Dermis microvascular lymphatic vessel endothelial cell (primary cell): ENCODE data around the gene EMID1. TPM values are rescaled to one million over a fixed set of nuclear protein-coding genes. Genes with fewer than 3 reads are reported as not detected.
"Not testable (repeated sequence)": the region's sequence is repeated elsewhere in the genome, so short reads cannot be mapped to it uniquely, and the experiment has no call there.

Experiments used
- DNase-seq, 2 donors: peaks; one replicate each; pipeline versions ENCODE4 v3.0.0 to v3.0.0-alpha.2; 2010; ENCODE audit warnings: low read depth in 2 of 2
- total RNA-seq: library from RNA; depleted of rRNA; stranded (reverse); fragments of >200 nt; gene quantifications from 2 replicates; pipeline ENCODE4 v1.2.1, GENCODE V29; 2014

EMID1 gene
- total RNA-seq, 1 donor from 2014 or later, result 1.9 TPM

DNA sequence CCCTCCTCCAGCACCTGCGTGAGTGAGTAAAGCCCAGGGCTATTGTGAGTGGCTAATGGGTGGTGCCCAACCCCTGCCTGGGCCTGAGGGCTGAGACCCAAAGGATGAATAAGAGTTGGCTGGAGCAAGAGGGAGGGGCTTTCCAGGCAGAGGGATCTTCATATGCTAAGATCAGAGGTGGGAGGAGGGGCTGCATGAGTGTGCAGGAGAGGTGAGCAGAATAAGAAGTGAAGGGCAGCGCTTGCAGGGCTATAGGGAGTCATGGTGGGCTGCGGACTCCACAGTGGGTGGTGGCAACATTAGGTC lies 3.9 kb downstream of the EMID1 start:
- DNase-seq, result no peak

DNA sequence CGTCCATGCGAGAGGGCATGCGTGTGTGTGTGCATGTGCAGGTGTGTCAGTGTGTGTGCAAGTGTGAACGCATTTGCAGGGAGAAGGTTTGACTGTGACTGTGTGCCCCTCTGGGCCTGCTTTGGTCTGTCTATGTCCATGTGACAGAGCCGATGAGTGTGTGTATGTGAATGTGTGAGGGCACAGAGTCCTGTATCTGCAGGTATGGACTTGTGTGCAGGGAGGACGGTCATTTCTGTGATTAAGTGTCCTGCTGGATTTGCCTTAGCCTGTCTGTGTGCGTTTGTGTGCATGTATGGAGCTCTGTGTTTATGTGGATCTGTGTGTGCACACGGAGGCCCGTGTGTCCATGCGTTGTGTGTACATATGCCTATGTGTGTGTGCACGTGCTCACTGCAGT lies 5.4 kb downstream of the EMID1 start:
- DNase-seq, result no peak

DNA sequence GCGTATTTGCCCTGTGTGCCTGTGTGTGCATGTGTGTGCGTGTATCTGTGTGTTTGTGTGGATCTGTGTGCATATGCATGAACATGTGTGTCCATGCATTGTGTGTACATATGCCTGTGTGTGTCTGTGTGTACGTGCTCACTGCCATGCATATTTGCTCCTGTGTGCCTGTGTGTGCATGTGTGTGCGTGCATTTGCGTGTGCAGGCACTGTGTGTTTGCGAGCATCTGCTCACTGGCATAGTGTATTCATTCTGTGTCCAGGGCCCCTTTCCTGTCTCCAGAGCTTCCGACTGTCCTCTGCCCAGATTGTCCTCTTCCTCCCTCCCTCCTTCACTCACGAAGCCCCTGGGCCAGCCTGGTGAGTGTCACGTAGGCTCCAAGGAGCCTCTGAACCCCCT lies 5.8 kb downstream of the EMID1 start:
- DNase-seq, result no peak

DNA sequence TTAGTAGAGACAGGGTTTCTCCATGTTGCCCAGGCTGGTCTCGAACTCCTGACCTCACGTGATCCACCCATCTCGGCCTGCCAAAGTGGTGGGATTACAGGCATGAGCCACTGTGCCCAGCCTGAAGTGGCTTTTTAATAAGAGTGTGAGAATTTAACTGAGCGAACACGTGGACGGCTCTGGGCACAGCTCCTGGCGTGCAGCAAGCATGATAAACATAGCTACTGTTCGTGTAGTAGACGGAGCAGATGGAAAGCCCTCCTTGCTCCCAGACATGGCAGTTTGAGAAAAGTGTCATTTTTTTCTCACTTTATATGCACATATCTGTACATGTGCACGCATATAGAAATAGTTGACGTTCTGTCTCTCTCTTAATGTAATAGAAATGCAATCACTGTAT lies 7.0 kb downstream of the EMID1 start:
- DNase-seq, result no peak

DNA sequence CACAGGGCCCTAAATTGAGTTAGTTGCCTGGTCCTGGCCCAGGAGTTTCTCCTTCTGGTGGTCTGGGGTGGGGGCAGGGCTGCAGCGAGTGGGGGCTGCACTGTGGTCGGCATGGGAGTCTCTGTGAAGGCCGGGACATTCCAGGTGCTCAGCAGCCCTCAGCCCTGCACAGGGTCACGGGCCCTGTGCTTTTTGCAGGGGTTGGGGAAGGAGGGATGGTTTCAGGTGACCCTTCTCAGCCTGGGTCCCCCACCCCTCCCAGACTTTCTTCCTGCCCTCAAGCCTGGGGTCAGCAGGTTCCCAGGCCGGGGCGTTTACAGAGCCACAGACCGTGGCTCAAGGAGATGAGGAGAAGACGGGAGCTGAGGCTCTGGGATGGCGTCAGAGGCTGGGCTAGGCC lies 7.8 kb downstream of the EMID1 start:
- no peak for DNase-seq

DNA sequence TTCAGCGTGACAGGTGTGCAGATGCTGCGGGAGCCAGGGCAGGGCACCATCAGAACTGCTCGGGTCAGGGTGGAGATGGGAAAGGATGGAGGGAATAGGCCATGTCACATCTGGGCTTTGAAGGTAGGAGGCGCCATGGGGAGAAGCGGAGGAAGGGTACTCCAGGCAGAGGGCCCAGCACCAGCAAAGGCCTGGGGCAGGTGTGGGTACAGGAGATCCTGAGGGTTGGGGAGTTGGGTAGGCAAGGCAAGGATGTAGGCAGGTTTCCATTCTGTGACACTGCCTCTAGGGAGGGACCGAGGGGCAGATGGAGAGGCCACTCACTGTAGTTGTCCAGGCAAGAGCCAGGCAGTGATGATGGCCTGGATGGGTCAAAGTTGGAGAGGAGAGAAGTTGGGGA lies 8.5 kb downstream of the EMID1 start:
- no peak for DNase-seq

DNA sequence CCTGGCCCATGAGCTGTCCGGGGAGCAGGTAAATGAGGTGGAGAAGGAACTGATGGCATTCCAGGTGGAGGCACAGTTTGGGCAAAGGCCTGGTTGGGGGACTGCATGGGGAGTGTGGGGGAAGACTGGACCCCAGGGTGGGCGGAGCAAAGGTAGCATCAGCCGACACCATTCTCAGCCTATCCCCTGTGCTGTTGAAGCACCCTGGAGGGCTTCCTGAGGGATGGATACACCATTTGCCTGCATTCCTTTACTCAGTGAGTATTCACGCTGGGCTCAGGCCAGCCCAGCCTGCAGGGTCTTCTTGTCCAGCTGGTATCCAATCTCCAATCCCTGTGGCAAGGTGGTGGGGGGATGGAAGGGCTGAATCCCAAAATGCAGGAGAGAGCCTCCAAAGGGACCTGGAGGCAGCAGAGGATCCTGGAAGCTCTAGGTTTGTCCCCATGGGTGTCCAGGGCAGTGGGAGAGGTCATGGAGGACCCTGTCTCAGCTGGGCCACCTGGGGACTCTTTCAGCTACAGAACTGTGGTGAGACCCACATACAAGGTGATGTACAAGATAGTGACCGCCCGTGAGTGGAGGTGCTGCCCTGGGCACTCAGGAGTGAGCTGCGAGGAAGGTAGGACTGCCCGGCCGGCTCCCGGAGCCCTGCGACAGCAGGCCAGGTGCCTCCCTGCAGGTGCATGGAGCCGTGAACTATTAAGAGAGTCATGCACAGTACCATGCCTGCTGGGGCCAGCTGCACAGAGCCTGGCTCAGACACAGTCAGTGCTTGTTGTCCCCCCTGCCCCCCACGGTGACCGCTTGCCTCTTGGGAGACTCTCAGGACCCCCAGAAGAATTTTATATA lies 9.5 kb downstream of the EMID1 start:
- DNase-seq, result no peak

DNA sequence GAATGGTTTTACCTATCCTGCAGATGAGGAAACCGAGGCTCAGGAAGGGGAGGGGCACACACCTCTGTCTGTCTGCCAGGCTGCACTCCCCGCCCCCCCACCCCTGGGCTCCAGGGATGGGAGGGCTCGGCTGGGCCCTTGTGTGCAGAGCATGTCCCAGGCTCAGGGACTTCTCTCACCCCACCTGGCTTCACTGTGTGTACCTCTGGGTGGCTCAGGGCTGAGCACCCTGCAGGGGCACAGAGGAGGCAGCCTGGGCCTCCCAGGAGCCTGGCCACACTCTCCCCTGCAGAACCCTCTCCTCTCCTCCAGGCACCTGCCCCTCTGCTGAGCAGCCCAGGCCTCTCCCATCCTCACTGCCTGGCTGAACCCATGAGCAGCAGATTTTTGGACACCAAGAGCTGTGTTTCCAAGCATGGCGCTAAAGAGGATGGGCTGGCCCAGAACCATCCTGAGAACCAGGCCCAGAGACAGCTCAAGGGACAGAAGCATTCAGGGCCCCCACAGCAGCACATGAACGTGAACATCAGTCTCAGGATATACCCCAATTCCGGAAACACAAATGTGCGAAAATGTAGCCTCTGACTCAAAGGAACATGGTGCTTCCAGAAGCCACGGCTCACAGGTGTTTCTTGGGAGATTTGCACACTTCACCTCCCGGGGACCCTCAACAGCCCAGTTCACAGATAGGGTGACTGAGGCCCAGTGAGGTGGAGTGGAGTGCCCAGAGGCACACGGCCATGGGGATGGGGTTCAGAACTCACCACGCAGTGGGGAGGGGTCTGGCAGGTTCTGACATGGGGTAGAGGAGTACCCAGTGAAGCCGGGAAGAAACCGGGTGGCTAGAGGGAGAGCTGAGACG lies 10.5 kb downstream of the EMID1 start:
- DNase-seq, result no peak

DNA sequence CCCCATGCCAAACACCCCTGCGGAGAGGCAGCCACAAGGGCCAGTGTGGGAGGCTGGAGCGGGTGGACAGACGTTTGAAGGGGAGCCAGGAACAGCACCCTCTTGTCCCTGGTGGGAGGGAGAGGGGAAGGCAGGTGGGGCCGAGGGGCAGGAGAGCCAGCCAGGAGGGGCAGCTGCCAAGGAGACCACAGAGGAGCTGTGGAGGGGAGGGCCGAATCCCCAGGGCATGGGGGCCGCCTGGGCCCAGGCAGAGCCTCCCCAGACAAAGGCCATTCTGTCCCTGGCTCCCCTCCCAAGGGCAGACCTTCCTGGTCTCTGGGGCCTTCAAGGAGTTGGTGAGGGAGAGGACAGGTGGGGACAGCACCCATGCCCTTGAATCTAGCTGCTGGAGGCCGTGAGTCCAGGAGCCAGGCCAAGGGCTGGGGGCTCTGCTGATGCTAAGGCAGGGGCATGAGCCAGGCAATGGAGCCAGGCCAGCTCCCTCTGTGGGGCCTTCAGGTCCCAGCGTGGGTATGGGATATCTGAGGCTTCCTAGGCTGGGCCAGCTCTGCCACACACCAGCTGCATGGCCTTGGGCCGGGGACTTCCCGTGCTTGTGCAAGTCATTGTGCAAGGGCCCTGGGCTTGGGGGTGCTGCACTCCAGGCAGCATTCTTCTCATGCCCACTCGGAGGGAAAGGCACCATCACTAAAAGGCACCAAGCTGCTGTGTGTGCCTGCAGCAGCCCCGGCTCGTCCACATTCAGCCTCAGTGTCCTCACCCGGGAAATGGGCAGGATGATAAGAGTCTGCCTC lies 11.4 kb downstream of the EMID1 start:
- no peak for DNase-seq

DNA sequence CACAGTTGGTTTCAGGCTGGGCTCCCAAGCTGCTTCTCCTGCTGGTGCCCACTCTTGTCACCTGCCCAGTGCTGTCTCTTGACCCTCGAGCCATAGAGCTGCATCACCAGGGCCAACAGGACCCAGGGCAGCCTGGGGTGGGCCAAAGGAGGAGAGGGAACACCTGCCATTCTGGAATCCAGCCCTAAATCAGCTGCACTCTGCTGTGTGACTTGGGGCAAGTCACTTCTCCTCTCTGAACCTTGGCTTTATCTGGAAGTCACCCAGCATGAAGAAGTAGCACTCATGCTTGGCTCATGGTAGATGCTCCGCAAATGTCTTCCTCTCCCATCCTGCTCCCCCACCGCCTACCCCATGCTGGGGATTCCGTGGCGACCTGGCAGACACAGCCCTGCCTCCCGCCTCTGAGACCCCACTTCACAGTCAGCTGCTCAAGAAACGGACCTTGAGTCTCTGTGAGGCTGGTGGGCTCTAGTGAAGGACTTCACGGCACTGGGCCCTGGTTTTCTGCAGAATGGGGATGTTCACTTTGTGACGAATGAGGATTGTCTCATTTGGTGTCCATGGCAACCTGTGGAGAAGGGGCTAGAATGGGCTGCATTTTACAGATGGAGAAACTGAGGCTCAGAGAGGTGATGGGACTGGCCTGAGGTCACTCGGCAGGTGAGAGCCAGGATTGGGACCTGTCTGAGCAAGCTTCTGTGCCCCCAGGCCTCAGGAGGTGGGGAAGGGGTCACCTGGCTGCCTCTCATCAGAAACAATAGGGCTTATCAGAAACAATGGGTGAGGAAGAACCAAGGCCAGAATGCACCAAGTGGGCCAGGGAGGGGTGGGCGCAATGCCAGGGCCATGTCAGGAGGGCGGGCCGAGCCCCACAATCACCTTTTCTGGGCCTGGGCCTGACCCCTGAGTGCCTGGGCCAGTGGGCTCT lies 12.4 kb downstream of the EMID1 start:
- no peak for DNase-seq

DNA sequence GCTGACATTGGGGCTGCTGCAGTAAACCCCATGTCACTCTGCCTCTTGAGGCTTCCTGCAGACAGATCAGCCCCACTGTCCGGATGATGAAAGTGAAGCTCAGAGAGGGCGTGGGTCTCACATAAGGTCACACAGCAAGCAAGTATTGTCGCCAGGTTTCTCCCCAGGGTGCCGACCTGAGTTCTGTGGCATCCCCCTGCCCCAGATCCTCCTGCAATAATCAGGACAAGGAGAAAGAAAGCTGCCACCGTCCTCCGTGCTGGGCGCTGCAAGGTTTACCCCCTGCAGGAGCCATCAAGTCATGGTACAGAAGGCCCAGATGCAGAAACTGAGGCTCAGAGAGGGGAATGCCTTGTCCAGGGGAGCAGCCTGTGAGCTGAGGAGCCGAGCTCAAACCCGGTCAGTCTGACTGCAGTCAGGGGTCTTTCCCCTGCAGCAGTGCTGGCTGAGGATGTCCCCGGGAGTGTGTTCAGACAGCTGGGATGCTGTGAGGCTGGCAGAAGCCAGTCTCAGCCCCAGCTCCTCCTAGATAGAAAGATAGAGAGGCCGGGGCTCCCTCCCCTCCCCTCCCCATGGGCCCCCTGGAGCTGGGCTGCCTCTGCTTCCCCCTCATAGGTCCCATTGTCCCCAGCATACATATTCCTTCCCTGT lies 13.2 kb downstream of the EMID1 start:
- DNase-seq, result no peak

DNA sequence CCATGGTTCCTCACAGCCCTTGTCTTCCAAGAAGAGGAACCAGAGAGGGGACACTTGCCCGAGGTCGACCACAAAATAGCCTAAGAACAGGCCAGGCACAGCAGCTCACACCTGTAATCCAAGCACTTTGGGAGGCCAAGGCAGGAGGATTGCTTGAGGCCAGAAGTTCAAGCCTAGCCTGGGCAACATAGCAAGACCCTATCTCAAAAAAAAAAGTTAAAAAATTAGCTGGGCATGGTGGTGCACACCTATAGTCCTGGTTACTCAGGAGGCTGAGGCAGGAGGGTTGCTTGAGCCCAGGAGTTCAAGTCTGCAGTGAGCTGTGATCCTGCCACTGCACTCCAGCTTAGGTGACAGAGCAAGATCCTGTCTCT lies 13.7 kb downstream of the EMID1 start:
- DNase-seq, result not testable (repeated sequence)

DNA sequence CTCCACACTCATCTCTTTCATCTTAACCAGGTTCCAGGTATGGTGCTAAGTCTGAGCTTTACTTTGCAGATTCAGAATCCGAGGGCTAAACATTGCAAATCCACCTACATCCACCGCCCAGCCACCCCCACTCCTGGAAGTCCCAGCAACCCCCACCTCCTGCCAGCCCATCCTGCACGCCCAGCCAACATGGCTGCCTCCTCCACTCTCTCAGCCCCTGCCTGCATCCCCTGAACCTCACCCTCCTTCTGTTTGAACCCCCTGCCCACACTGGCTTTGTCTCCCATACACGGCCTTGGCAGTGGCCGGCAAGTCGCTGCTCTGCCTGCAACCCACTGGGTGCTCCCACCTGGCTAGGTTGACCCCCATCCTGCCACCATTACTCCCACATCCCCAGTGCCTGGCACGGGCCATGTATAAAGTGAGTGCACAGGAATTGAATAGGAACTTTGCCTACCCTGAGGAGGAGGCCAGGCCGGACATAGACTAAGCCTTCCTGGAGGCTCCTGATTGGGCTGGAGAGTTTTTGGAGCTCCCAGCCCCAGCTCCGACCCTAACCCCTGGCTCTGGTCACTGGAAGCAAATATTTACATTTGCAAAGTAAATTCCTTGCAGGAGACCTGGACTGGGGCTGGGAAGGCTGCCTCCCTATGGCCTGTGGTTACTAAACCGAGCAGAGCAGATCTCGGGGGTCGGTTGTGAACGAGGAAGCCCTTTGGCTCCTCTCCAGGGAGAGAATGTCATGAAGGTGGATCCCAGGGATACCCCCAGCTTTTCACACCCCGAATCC lies 14.4 kb downstream of the EMID1 start:
- no peak for DNase-seq

DNA sequence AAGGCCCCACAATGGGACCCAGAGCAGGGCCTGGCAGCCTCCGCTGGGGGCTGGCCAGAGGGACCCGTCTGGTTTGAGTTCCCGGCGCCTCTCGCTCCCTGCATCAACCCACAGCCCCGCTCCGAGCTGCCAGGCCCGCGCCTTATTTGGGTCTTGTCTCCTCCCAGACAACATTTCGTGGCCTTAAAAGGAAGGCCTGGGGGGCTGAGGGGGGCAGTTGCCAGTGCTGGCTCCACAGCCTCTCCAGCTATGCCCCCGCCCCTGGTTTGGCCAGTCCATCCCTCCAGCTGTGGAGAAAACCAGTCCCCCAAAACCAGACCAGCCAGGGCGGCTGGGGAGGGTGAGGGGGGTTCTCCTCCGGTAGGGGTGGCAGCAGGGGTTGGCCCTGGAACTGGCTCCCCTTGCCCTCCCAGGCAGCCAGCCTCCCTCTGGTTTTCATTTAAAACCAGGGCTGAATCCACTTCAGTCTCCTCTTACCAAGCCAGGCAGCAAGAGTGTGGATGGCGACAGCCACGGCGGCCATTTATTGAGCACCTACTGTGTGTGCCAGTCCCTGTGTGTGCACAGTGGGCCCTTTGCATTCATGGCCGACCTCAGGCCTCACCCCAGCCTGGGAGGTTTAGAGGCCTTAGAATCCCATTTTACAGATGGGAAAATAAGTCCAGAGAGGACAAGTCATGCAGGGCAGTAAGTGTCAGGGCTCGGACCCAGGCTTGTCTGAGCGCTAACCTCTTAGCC lies 18.6 kb downstream of the EMID1 start:
- DNase-seq, result no peak

DNA sequence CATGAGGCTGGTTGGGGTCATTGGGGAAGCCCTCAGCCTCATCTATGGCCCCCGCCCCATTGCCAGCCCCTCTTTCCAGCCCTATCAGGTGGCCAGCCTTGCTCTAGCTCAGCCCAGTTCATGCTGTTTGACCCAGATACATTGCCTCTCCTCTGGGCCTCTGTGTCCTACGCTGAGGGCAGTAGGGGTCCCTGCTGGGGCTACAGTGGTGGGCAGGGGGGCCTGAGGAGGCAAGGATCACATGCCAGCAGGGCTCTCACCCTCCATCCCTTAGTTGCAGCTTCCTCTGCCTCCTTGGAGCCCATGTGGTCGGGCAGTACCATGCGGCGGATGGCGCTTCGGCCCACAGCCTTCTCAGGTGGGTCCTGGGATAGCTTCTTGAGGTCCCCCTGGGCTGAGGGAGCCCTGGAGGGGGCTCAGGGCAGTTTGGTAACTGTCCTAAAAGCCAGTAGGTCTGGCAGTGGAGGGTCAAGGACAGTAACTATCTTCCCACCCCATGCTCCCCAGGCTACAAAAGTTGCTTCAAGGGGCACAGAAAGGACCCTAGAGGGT lies 19.2 kb downstream of the EMID1 start:
- no peak for DNase-seq

DNA sequence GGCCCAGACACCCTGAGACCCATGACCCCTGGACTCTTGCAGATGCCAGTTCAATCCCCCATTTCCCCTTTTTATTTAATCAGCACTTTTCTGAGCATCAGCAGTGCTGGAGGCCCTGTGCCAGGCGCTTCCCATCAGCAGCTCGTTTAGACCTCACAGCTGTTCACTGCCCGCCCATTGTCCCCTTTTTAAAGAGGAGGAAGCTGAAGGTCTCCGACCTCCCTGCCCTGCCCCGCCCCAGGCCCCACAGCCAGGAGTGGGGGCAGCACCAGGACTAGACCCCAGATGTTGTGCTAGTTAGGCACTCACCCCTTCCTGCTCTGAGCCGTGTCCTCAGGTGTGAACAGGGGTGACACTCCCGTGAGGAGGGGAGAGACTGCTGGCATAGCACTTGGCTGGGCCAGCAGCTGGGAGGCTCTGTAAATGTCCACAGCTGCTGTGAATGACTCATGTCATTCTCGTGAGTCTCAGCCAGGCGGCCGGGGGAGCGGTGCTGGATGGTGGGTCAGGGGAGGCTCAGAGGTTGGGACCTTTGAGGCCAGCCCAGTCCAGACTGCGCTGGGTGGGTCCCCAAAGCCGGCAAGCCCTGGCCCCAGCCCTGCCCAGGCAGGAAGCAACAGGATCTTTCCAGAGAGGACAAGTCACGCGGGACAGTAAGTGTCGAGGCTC lies 19.9 kb downstream of the EMID1 start:
- peak; percentile 51 to 52 for DNase-seq

DNA sequence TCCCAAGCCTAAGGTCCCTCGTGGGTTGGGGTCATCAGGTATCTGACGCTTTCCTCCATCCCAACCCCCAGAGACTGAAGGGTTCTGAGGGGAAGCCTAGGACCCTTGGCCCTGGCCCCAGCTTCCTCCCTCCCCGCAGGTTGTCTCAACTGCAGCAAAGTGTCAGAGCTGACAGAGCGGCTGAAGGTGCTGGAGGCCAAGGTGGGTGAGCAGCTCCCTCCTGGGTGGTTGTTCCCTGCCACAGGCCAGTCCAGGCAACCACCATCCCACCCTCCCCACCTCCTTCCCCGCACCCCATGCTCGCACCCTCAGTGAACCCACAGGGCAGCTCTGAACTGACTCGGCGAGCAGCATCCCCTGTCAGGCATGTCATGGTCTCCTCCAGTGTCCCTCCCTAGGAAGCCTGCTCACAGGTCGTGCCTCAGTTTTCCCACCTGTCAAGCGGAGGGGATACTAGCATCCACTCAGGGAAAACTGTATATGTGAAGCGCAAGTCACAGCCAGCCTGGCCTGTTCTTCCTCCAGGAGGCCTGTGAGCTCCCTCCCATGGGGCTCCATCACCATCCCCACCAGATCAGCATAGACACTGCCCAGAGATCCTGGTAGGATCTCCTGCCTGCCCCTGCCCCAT lies 20.8 kb downstream of the EMID1 start:
- DNase-seq, result no peak
